NCI-H748 treated with DMSO at 0.1 percent for 48 hours (cell line): ENCODE results near the gene FAM20A.
"Not testable (repeated sequence)": the region's sequence is repeated elsewhere in the genome, so short reads cannot be mapped to it uniquely, and the experiment has no call there.

ENCODE experiments used
- DNase-seq: peaks from one replicate; lab custom pipeline; 2025; lab: John Stamatoyannopoulos, UW

Gene FAM20A

DNA sequence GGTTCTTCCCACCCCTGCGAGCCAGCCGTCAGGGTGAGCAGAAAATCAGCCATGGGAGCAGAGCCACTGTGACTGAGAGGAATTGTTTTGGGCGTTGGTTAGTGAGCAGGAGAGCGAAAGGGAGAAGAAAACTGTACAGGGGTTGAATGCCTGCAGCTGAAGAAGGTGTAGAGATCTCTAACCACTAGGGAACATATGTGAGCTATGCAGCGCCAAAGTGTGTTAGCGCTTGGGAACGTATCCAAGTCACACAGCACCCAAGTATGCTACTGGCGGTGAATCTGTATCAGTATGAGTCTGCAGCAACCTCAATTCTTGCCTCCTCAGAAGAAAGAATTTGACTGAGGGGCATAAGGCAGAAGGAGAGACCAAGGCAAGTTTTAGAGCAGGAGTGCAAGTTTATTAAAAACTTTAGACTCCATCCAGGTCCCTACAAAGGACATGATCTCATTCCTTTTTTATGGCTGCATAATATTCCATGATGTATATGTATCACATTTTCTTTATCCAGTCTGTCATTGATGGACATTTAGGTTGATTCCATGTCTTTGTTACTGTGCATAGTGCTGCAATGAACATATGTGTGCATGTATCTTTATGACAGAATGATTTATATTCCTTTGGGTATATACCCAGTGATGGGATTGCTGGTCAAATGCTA, 108.6 kb downstream of the FAM20A start:
- not testable (repeated sequence) for DNase-seq

DNA sequence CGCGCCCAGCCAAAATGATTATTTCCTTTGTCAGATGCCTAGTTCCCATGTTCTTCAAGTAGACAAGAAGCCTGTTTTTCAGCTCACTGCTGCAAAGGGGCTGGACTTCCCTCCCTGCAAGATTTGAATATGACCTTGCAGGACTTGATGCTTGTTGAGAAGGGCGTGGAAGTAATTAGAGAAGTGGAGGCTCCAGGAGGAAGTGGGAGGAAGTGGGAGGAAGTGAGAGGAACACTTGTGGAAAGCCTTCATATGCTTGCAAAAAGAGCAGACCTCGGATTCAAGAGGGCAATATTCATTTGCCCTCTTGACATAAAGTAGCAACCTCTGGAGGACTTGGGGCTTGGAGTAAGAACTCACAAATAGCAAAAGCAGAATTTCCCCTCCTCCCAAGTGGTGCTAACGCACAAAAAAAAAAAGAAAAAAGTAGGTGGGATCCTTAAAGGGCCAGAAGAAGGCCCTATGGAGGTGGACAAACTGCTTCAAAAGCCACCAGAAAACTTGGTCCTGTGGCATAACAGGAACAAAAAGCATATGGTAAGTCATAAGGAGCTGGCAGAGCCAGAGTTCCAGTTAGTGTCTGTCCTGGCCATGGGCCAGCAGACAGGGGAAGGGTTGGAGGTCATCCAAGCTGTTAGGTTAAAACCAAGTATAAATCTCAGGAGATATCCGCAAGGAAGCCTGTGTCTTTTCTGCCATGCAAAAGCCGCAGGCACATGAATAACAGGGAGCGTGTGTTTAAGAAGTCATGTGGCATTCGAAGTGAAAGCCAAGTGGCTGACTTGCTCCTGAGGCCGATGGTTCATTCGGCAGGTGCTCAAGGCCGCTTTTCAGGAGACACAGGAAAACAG, 109.6 kb downstream of the FAM20A start:
- no peak for DNase-seq

DNA sequence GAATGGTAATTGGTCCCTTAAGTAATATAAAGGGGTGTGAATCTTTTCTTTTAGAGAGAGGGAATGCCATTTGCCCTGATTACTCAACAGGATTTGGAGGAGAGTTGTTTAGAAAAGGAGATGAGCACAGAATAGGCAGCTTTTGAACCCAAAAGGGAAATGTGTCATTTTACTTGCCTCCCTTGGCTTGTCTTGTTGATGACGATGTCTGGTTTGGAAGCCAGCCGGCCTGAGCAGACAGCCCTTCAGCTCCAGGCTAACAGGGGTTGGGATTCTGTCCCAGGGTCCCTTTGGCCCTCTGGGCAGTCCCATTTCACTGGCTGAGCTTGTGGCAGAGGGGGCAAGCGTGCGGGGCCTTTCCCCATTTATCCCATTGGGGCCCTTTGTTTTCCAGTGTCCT, 111.2 kb downstream of the FAM20A start:
- no peak for DNase-seq
